HG03460 (cell line): Measurements from ENCODE around the gene MRPL49.
A peak's percentile ranks its signal among the peaks of the same experiment; 100 is the strongest.
"Not testable (repeated sequence)": the region's sequence is repeated elsewhere in the genome, so short reads cannot be mapped to it uniquely, and the experiment has no call there.

ENCODE experiments used
- ATAC-seq: cut with Tn5 transposase; IDR thresholded peaks from one replicate; pipeline ENCODE4 v1.9.1; 2021; ENCODE audit not compliant: unreplicated experiment

Gene MRPL49

GRCh38 chr11:65117206-65118096, 4.7 kb upstream of the MRPL49 start, which contains the start of gene ZNHIT2:
TSS of gene ZNHIT2 (minus strand) at chr11:65117701. CDS start at chr11:65117653, 48 bp downstream.
- ATAC-seq = peak; percentile 48

- no peak for ATAC-seq
These were observed 3.9 kb upstream of the MRPL49 start for GRCh38 chr11:65118097-65118837.

GRCh38 chr11:65118891-65119669, 3.0 kb upstream of the MRPL49 start:
- not testable (repeated sequence) for ATAC-seq

GRCh38 chr11:65119670-65119995, 2.5 kb upstream of the MRPL49 start:
- no peak for ATAC-seq

- no peak for ATAC-seq
These were observed 1.3 kb upstream of the MRPL49 start for GRCh38 chr11:65120831-65121230.

- ATAC-seq = no peak
These were observed 665 bp upstream of the MRPL49 start for GRCh38 chr11:65121447-65121864.

- ATAC-seq = no peak
These were observed 2.5 kb downstream of the MRPL49 start for GRCh38 chr11:65124480-65125196.

- no peak for ATAC-seq
These were observed 3.3 kb downstream of the MRPL49 start for GRCh38 chr11:65125197-65126056.

GRCh38 chr11:65126624-65127274, 4.6 kb downstream of the MRPL49 start:
- no peak for ATAC-seq

- no peak for ATAC-seq
These were observed 5.5 kb downstream of the MRPL49 start for GRCh38 chr11:65127473-65128181.

GRCh38 chr11:65128182-65129145, 6.3 kb downstream of the MRPL49 start:
- no peak for ATAC-seq

GRCh38 chr11:65129649-65130441, 7.7 kb downstream of the MRPL49 start:
- ATAC-seq = no peak

GRCh38 chr11:65130631-65131416, 8.7 kb downstream of the MRPL49 start:
- ATAC-seq = no peak

- no peak for ATAC-seq
These were observed 9.3 kb downstream of the MRPL49 start for GRCh38 chr11:65131417-65131776.

- ATAC-seq = no peak
These were observed 9.7 kb downstream of the MRPL49 start for GRCh38 chr11:65131895-65132237.
